Right cardiac atrium (tissue), 5 donors: ENCODE data around the gene PEPD. TPM values are rescaled to one million over a fixed set of nuclear protein-coding genes. Genes with fewer than 3 reads are reported as not detected.

Source experiments
- ATAC-seq, 2 donors: fragments of 200-7000 bp; cut with Tn5 transposase; one replicate each; pipeline versions ENCODE4 v1.8.0 to v1.9.1; 2020; ENCODE audit warnings: moderate library complexity in 2 of 2, mild to moderate bottlenecking in 1 of 2
- DNase-seq, 3 donors: peaks; one replicate each; pipeline ENCODE4 v3.0.0-alpha.2; 2020
- H3K27ac ChIP-seq: one replicate; pipeline ENCODE4 v1.5.1; 2013; ENCODE audit warnings: mild to moderate bottlenecking, low read length, control low read depth, moderate library complexity
- H3K27me3 ChIP-seq: one replicate; pipeline ENCODE4 v1.6.1; 2013; ENCODE audit not compliant: control insufficient read depth, insufficient read depth
- H3K4me1 ChIP-seq: one replicate; pipeline ENCODE4 v1.6.1; 2013; ENCODE audit warnings: low read length; ENCODE audit not compliant: control insufficient read depth, insufficient read depth
- H3K4me3 ChIP-seq: one replicate; pipeline ENCODE4 v1.5.1; 2013; ENCODE audit warnings: low read length, control low read depth
- H3K9me3 ChIP-seq: one replicate; pipeline ENCODE4 v1.6.1; 2013; ENCODE audit warnings: low read length; ENCODE audit not compliant: control insufficient read depth
- WGBS: extraction: QIAGEN DNeasy Blood & Tissue Kit; methylation state at CpG from one replicate; pipeline ENCODE4 v1.1.7; 2013; 5-methylcytosine and 5-hydroxymethylcytosine counted together
- intact Hi-C, 4 donors: fragments of 100-400 bp; cut with DNase I; formaldehyde crosslinking; loops; one replicate each; pipeline versions ENCODE4 v1.11.0 to v1.14.0; 2022 to 2023
- polyA plus RNA-seq: library from polyadenylated mRNA; stranded (reverse); fragments of 200-250 nt; gene quantifications from one replicate; pipeline ENCODE4 v1.2.3, GENCODE V29; 2013
- total RNA-seq, 4 donors: library from RNA; stranded (reverse); fragmentation: NEBNext Ultra II Directional; extraction: Animal tissue kit (Norgen Biotek cat#: 25700); gene quantifications; one replicate each; pipeline ENCODE4 v1.2.1, GENCODE V29; 2021
- donor health status: healthy with polysubstance abuse.
- donor health status: DM: no; HTN: yes; CAD: no.
- donor health status: DM: no; HTN: no; CAD: no.
- donor health status: DM: no; HTN: yes; CAD: no; lungs with severe emphysema.
- donor health status: DM: yes; HTN: yes; CAD: no.

PEPD gene
- total and polyA plus RNA-seq, 5 donors = 27.7 to 37.5 (median 34.4) TPM

- WGBS = 49% methylated on average over 30 of the region's 30 CpGs
- ATAC-seq (peak; percentile 42 to 61), DNase-seq (peak in 2 of 3 donors; percentile 76 to 82)
- H3K27ac ChIP-seq = peak overlapping the region; percentile 19
- H3K9me3 ChIP-seq = no peaks in the 10 kb centered on the region
- H3K4me1 ChIP-seq = peaks cover 22% of the 10 kb centered on the region
- H3K27me3 ChIP-seq = no peaks in the 10 kb centered on the region
- H3K4me3 ChIP-seq = no peak overlapping the region
- intact Hi-C loops = no loop called here
Measured at GRCh38 chr19:33396701-33397535, 124.7 kb downstream of the PEPD start.

GRCh38 chr19:33395561-33396550 lies 125.7 kb downstream of the PEPD start:
- intact Hi-C loops = no loop called here
- no peak overlapping the region for H3K4me3 ChIP-seq
- ATAC-seq = peak; percentile 17 to 20
- DNase-seq = peak; percentile 80 to 90 (median 85)
- H3K27me3 ChIP-seq = no peaks in the 10 kb centered on the region
- H3K27ac ChIP-seq = no peak overlapping the region
- H3K9me3 ChIP-seq = no peaks in the 10 kb centered on the region
- H3K4me1 ChIP-seq = peaks cover 25% of the 10 kb centered on the region
- WGBS = 57% methylated on average over 31 of the region's 31 CpGs

- no peak overlapping the region for H3K4me3 ChIP-seq
- peak; percentile 6 to 48 for ATAC-seq
- peak overlapping the region; percentile 31 for H3K27ac ChIP-seq
- no peaks in the 10 kb centered on the region for H3K9me3 ChIP-seq
- H3K27me3 ChIP-seq = no peaks in the 10 kb centered on the region
- 63% methylated on average over 19 of the region's 19 CpGs for WGBS
- DNase-seq = peak; percentile 36 to 64 (median 53)
- intact Hi-C loops = no loop called here
- peaks cover 27% of the 10 kb centered on the region for H3K4me1 ChIP-seq
Measured at GRCh38 chr19:33394723-33395560, 126.6 kb downstream of the PEPD start.

GRCh38 chr19:33394006-33394722 lies 127.4 kb downstream of the PEPD start:
- Histone ChIP-seq H3K4me3 (no peak overlapping the region), H3K27ac (peak overlapping the region; percentile 31), H3K27me3 (no peaks in the 10 kb centered on the region), H3K4me1 (peaks cover 27% of the 10 kb centered on the region), H3K9me3 (no peaks in the 10 kb centered on the region)
- 62% methylated on average over 30 of the region's 30 CpGs for WGBS
- intact Hi-C loops = no loop called here
- DNase-seq (peak; percentile 82 to 86 (median 82)), ATAC-seq (peak; percentile 36 to 47)

GRCh38 chr19:33393286-33394005 lies 128.1 kb downstream of the PEPD start:
- no peak overlapping the region for H3K27ac ChIP-seq
- 80% methylated on average over 21 of the region's 21 CpGs for WGBS
- ATAC-seq (no peak), DNase-seq (peak in 2 of 3 donors; percentile 55 to 60)
- no peaks in the 10 kb centered on the region for H3K9me3 ChIP-seq
- intact Hi-C loops = no loop called here
- H3K4me3 ChIP-seq = no peak overlapping the region
- no peaks in the 10 kb centered on the region for H3K27me3 ChIP-seq
- H3K4me1 ChIP-seq = peaks cover 31% of the 10 kb centered on the region

GRCh38 chr19:33392341-33393285 lies 129.0 kb downstream of the PEPD start:
- DNase-seq (peak in 2 of 3 donors; percentile 72 to 78), ATAC-seq (no peak)
- Histone ChIP-seq H3K4me1 (peaks cover 33% of the 10 kb centered on the region), H3K9me3 (no peaks in the 10 kb centered on the region), H3K27ac (no peak overlapping the region), H3K4me3 (no peak overlapping the region), H3K27me3 (no peaks in the 10 kb centered on the region)
- 67% methylated on average over 39 of the region's 39 CpGs for WGBS
- intact Hi-C loops = no loop called here

GRCh38 chr19:33391631-33392249 lies 129.9 kb downstream of the PEPD start:
- intact Hi-C loops = no loop called here
- H3K27ac ChIP-seq = no peak overlapping the region
- WGBS = 82% methylated on average over 12 of the region's 12 CpGs
- ATAC-seq = no peak
- H3K4me3 ChIP-seq = no peak overlapping the region
- no peaks in the 10 kb centered on the region for H3K27me3 ChIP-seq
- no peaks in the 10 kb centered on the region for H3K9me3 ChIP-seq
- peak in 1 of 3 donors; percentile 39 for DNase-seq
- peaks cover 30% of the 10 kb centered on the region for H3K4me1 ChIP-seq

GRCh38 chr19:33390908-33391630 lies 130.5 kb downstream of the PEPD start:
- H3K9me3 ChIP-seq = no peaks in the 10 kb centered on the region
- no peaks in the 10 kb centered on the region for H3K27me3 ChIP-seq
- DNase-seq (peak in 1 of 3 donors; percentile 66), ATAC-seq (no peak)
- intact Hi-C loops = no loop called here
- peak overlapping the region; percentile 49 for H3K27ac ChIP-seq
- no peak overlapping the region for H3K4me3 ChIP-seq
- WGBS = 86% methylated on average over 24 of the region's 24 CpGs
- peaks cover 30% of the 10 kb centered on the region for H3K4me1 ChIP-seq
